Aorta (tissue), 5 donors: ENCODE data around the gene FSHR. TPM values are rescaled to one million over a fixed set of nuclear protein-coding genes. Genes with fewer than 3 reads are reported as not detected.

ENCODE experiments used
- ATAC-seq: fragments of 200-7000 bp; cut with Tn5 transposase; one replicate; pipeline ENCODE4 v1.9.1; 2022; ENCODE audit warnings: moderate library complexity; ENCODE audit not compliant: low FRiP score
- DNase-seq, 2 donors: peaks; one replicate each; pipeline ENCODE4 v3.0.0-alpha.2; 2020
- H3K27ac ChIP-seq, 2 donors: one replicate each; pipeline ENCODE4 v1.5.1; 2013; ENCODE audit warnings: low read length in 2 of 2, mild to moderate bottlenecking in 2 of 2, moderate library complexity in 2 of 2, control low read depth in 1 of 2, inconsistent platforms in 1 of 2, low read depth in 1 of 2
- H3K27me3 ChIP-seq, 2 donors: one replicate each; pipeline ENCODE4 v1.6.1; 2013; ENCODE audit warnings: control low read depth in 1 of 2, low read length in 1 of 2, mild to moderate bottlenecking in 1 of 2, moderate library complexity in 1 of 2; ENCODE audit not compliant: insufficient read depth in 2 of 2, control insufficient read depth in 1 of 2
- H3K36me3 ChIP-seq, 2 donors: one replicate each; pipeline ENCODE4 v1.6.1; 2013; ENCODE audit warnings: control low read depth in 1 of 2, low read length in 1 of 2, mild to moderate bottlenecking in 1 of 2; ENCODE audit not compliant: insufficient read depth in 2 of 2, control insufficient read depth in 1 of 2
- H3K4me1 ChIP-seq, 2 donors: one replicate each; pipeline ENCODE4 v1.6.1; 2013; ENCODE audit warnings: low read length in 2 of 2, control low read depth in 1 of 2, mild to moderate bottlenecking in 1 of 2, moderate library complexity in 1 of 2; ENCODE audit not compliant: insufficient read depth in 2 of 2, control insufficient read depth in 1 of 2
- H3K4me3 ChIP-seq, 2 donors: one replicate each; pipeline ENCODE4 v1.5.1; 2013; ENCODE audit warnings: low read length in 2 of 2, control low read depth in 1 of 2, mild to moderate bottlenecking in 1 of 2
- H3K9me3 ChIP-seq: one replicate; pipeline ENCODE4 v1.6.1; 2013; ENCODE audit warnings: mild to moderate bottlenecking, low read length; ENCODE audit not compliant: control insufficient read depth
- WGBS, 2 donors: extraction: QIAGEN DNeasy Blood & Tissue Kit; methylation state at CpG; one replicate each; pipeline ENCODE4 v1.1.7; 2013; 5-methylcytosine and 5-hydroxymethylcytosine counted together
- intact Hi-C, 2 donors: fragments of 100-400 bp; cut with DNase I; formaldehyde crosslinking; loops; one replicate each; pipeline versions ENCODE4 v1.14.2 to v1.15.0; 2022
- polyA plus RNA-seq, 2 donors: library from polyadenylated mRNA; stranded (reverse); fragments of 200-250 nt; gene quantifications; one replicate each; pipeline ENCODE4 v1.2.3, GENCODE V29; 2013
- total RNA-seq, 2 donors: library from RNA; stranded (reverse); fragmentation: NEBNext Ultra II Directional; extraction: Animal tissue kit (Norgen Biotek cat#: 25700); gene quantifications; one replicate each; pipeline ENCODE4 v1.2.1, GENCODE V29; 2021
- donor health status: healthy with polysubstance abuse.
- donor health status: Bipolar disorder and iron deficiency.
- donor health status: DM: no; HTN: no; CAD: no.
- donor health status: DM: no; HTN: no; CAD: no.
- donor health status: DM: yes; HTN: yes; CAD: no.

The FSHR gene
- total and polyA plus RNA-seq, 4 donors = not detected

GRCh38 chr2:49003201-49003600 is 151.1 kb downstream of the FSHR start:
- Histone ChIP-seq H3K27me3 (no peaks in the 10 kb centered on the region), H3K36me3 (no peaks in the 10 kb centered on the region), H3K27ac (no peak overlapping the region), H3K4me3 (no peak overlapping the region), H3K9me3 (no peaks in the 10 kb centered on the region), H3K4me1 (no peaks in the 10 kb centered on the region)
- ATAC-seq (no peak), DNase-seq (no peak)
- WGBS, 2 donors = 37 to 39% methylated on average over 5 of the region's 5 CpGs
- intact Hi-C loops = no loop called here

- H3K9me3 ChIP-seq = no peaks in the 10 kb centered on the region
- no peak overlapping the region for H3K4me3 ChIP-seq
- 27 to 28% methylated on average over 3 of the region's 3 CpGs for WGBS, 2 donors
- H3K36me3 ChIP-seq = no peaks in the 10 kb centered on the region
- intact Hi-C loops = no loop called here
- no peaks in the 10 kb centered on the region for H3K4me1 ChIP-seq
- DNase-seq (peak in 1 of 2 donors; percentile 52), ATAC-seq (no peak)
- no peak overlapping the region for H3K27ac ChIP-seq
- no peaks in the 10 kb centered on the region for H3K27me3 ChIP-seq
Observed at GRCh38 chr2:49002750-49003149, 151.6 kb downstream of the FSHR start.

DNA sequence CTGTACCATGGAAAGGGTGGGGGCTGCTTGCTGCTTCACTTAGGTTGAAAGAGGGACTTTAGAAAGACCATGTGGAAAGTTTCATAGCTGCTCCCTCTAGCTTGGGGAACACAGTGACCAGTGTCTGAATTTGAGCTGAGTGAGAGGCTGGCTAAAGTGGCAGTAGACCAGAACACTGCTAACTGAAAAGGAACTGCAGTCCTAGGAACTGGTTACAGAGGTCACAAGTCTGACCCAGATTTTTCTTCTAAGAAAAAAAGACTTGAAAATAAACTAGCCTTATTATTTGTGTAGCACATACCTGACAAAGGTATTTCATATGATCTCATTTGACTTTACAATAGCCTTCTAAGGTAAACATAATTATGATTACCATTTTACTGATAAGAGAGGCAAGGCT is 153.6 kb downstream of the FSHR start:
- no peak for DNase-seq
- H3K36me3 ChIP-seq = no peaks in the 10 kb centered on the region
- H3K27ac ChIP-seq = no peak overlapping the region
- H3K9me3 ChIP-seq = no peaks in the 10 kb centered on the region
- no peaks in the 10 kb centered on the region for H3K4me1 ChIP-seq
- no peaks in the 10 kb centered on the region for H3K27me3 ChIP-seq
- H3K4me3 ChIP-seq = no peak overlapping the region
- ATAC-seq = no peak
- intact Hi-C loops = no loop called here

GRCh38 chr2:48998449-48998848 is 155.9 kb downstream of the FSHR start:
- DNase-seq (no peak), ATAC-seq (no peak)
- H3K27me3 ChIP-seq = no peaks in the 10 kb centered on the region
- H3K36me3 ChIP-seq = no peaks in the 10 kb centered on the region
- no peaks in the 10 kb centered on the region for H3K9me3 ChIP-seq
- no peak overlapping the region for H3K27ac ChIP-seq
- WGBS, 2 donors = 78 to 80% methylated on average over 2 of the region's 2 CpGs
- H3K4me3 ChIP-seq = no peak overlapping the region
- intact Hi-C loops = no loop called here
- no peaks in the 10 kb centered on the region for H3K4me1 ChIP-seq

DNA sequence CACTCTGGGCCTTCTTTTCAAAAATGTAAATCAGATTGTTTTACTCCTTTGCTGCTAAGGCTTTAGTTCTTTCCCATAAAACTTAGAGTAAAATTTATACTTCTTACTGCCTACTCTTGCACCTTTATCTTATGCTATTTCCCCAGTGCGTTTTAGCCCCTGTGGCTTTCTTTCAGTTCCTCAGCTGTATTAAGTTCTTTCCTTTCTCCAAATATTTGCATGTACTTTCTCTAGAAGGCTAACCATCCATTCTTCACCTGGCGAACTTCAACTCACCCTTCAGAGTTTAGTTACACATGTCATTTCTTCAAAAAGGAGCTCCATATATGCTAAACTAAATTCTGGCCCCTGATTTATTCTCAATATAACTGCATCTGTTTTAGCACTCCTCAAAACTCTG is 160.7 kb downstream of the FSHR start:
- ATAC-seq = no peak
- Histone ChIP-seq H3K9me3 (no peaks in the 10 kb centered on the region), H3K27ac (no peak overlapping the region), H3K36me3 (no peaks in the 10 kb centered on the region), H3K4me1 (no peaks in the 10 kb centered on the region), H3K4me3 (no peak overlapping the region), H3K27me3 (no peaks in the 10 kb centered on the region)
- 73 to 80% methylated on average over 2 of the region's 2 CpGs for WGBS, 2 donors
- no peak for DNase-seq
- intact Hi-C loops = no loop called here

DNA sequence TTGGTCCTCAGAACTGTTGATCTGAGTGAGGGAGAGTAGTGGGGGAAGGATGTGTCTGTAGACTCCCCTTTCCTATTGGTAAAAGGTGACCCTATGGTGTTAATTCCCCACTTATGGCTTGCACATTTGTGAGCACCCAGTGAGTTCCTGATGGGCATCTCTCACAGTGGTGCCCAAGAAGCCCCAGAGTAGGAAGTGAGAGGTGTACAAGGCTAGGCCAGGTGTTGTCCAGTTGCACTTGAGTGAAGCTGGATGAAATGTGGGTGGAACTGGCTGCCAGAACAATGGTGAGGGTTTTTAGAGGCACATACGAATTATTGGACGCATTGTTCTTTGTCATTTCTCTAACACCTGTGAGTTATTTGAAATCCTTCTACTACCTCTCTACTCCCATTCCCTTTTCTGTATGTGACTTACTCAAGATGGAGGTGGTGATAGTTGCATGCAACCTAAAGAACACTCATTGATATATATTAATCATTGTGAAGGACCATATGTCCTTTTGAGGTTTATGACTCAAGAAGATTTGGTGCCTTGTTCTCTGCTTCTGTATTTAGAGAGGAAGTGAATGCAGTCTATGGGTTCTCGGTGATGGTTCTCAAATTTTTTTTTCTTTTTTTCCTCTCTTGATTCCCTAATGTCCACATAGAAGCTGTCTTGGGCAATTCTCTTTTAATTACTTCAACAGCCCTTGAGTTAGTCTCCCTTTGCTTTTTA is 162.7 kb downstream of the FSHR start:
- WGBS, 2 donors = 94 to 95% methylated on average over 3 of the region's 3 CpGs
- Histone ChIP-seq H3K9me3 (no peaks in the 10 kb centered on the region), H3K27ac (no peak overlapping the region), H3K4me3 (no peak overlapping the region), H3K36me3 (no peaks in the 10 kb centered on the region), H3K27me3 (no peaks in the 10 kb centered on the region), H3K4me1 (no peaks in the 10 kb centered on the region)
- intact Hi-C loops = no loop called here
- ATAC-seq = no peak
- no peak for DNase-seq

GRCh38 chr2:48984922-48985321 is 169.4 kb downstream of the FSHR start:
- Histone ChIP-seq H3K27ac (no peak overlapping the region), H3K9me3 (no peaks in the 10 kb centered on the region), H3K27me3 (no peaks in the 10 kb centered on the region), H3K4me1 (no peaks in the 10 kb centered on the region), H3K4me3 (no peak overlapping the region), H3K36me3 (no peaks in the 10 kb centered on the region)
- intact Hi-C loops = no loop called here
- ATAC-seq = no peak
- WGBS, 2 donors = 76 to 77% methylated on average over 5 of the region's 5 CpGs
- no peak for DNase-seq

DNA sequence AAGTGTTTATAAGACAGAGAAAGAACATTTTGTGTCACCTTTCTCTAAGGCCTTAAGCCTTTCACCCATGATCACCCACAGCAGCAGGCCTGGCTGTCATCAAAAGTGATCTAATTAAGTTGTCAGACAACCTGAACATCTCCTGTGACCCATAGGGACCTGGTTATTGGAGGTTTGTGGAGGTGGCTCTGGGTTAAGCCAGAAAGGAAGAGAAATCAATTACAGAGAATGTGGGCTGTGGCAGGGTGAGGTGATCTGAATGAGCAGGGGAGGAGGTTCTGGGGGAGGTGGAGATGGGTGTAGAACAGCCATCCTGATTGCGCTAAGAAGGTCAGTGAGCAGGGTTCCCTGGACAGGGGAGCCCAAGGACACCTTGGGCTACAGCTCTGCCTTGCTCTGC is 170.8 kb downstream of the FSHR start:
- no peak overlapping the region for H3K4me3 ChIP-seq
- DNase-seq (no peak), ATAC-seq (no peak)
- intact Hi-C loops = no loop called here
- H3K4me1 ChIP-seq = no peaks in the 10 kb centered on the region
- H3K27me3 ChIP-seq = no peaks in the 10 kb centered on the region
- H3K27ac ChIP-seq = no peak overlapping the region
- no peaks in the 10 kb centered on the region for H3K9me3 ChIP-seq
- H3K36me3 ChIP-seq = no peaks in the 10 kb centered on the region
- 93 to 100% methylated on average over 1 of the region's 1 CpG for WGBS, 2 donors

- no peak for ATAC-seq
- H3K36me3 ChIP-seq = no peaks in the 10 kb centered on the region
- H3K4me3 ChIP-seq = no peak overlapping the region
- no peak overlapping the region for H3K27ac ChIP-seq
- DNase-seq = no peak
- WGBS, 2 donors = 78 to 81% methylated on average over 4 of the region's 4 CpGs
- intact Hi-C loops = no loop called here
- H3K4me1 ChIP-seq = no peaks in the 10 kb centered on the region
- H3K27me3 ChIP-seq = no peaks in the 10 kb centered on the region
- no peaks in the 10 kb centered on the region for H3K9me3 ChIP-seq
Observed at GRCh38 chr2:48982887-48983435, 171.4 kb downstream of the FSHR start.
